C4-2B (cell line): Measurements from ENCODE around the gene PDE4A.

Source experiments
- H3K27ac ChIP-seq: fragments of 450-650 bp; 2 replicates; pipeline ENCODE4 v1.5.1; 2017
- CTCF ChIP-seq: fragments of 450-650 bp; conservative IDR thresholded peaks from 2 replicates; pipeline ENCODE4 v1.5.1; 2017; ENCODE audit warnings: mild to moderate bottlenecking
- ZFX ChIP-seq: fragments of 450-650 bp; IDR thresholded peaks from 2 replicates; pipeline ENCODE4 v1.6.1; 2017

The PDE4A gene

GRCh38 chr19:10508036-10508435 is 87.7 kb downstream of the PDE4A start:
- no peak for TF ChIP-seq CTCF
- TF ChIP-seq ZFX, result no peak
- H3K27ac ChIP-seq, result no peak overlapping the region

GRCh38 chr19:10508707-10509106 is 88.4 kb downstream of the PDE4A start:
- TF ChIP-seq ZFX, result no peak
- no peak for TF ChIP-seq CTCF
- no peak overlapping the region for H3K27ac ChIP-seq

DNA sequence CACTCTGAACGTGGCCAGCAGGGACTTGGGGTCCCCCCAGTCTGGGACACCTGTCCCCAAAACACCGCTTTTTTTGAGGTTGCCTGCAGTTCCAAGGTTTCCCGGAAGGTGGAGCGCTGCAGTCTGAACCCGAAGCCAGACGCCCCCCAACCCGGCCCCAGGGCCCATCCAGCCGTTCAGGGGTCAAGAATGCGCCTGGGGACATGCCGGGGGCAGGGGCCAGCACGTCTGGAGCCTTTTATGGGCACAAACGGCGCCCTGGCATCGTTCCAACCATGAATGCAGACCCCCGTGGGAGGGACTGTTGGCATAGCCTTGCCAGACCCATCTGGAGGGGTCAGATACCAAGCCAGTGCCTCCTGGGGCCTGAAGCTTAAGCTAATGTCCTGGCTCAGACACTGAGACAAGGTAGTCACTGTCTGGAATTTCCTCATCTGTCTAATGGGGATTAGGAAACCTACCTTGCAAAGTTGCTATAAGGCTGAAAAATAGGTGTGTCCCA is 90.0 kb downstream of the PDE4A start:
- peak overlapping the region; percentile 50 for H3K27ac ChIP-seq
- TF ChIP-seq ZFX (no peak), CTCF (peak; percentile 73)

GRCh38 chr19:10513223-10513622 is 92.9 kb downstream of the PDE4A start:
- TF ChIP-seq ZFX (no peak), CTCF (no peak)
- no peak overlapping the region for H3K27ac ChIP-seq

- TF ChIP-seq ZFX (no peak), CTCF (no peak)
- no peak overlapping the region for H3K27ac ChIP-seq
Measured at GRCh38 chr19:10514211-10515145, 94.1 kb downstream of the PDE4A start.

- H3K27ac ChIP-seq, result no peak overlapping the region
- TF ChIP-seq ZFX (no peak), CTCF (no peak)
Measured at GRCh38 chr19:10516064-10516385, 95.7 kb downstream of the PDE4A start.

- TF ChIP-seq CTCF, result no peak
- no peak for TF ChIP-seq ZFX
- no peak overlapping the region for H3K27ac ChIP-seq
Measured at GRCh38 chr19:10516671-10517286, 96.4 kb downstream of the PDE4A start.
